Measurements from ENCODE around the gene UNC79.

UNC79 gene

DNA sequence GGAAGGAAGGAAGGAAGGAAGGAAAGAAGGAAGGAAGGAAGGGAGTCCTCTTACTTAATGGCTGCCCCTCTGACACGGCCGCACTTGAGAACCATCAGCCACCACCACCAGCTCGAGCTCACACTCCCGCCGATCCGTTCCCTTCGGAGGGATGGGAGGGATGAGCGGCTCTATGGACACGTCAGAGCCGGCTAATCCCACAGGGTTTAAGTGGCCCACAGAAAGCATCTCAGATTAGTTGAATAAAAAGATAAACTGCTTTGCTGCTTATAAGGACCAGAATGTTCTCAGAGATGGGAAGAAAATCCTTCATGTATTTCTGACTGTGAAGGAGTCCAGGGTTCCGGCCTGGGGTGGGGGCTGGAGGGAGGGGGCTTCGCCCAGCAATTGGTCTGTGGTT lies 326.5 kb downstream of the UNC79 start:
- DNase-seq: no peak
